Lower leg skin (tissue), 4 donors: ENCODE data around the gene ZNF503. TPM values are rescaled to one million over a fixed set of nuclear protein-coding genes. Genes with fewer than 3 reads are reported as not detected.

ENCODE experiments used
- DNase-seq, 2 donors: peaks; one replicate each; pipeline ENCODE4 v3.0.0-alpha.2; 2019; ENCODE audit warnings: low spot score in 2 of 2
- H3K4me3 ChIP-seq: fragments of 200-600 bp; sonication (generic); 2 replicates; pipeline ENCODE4 v1.5.1; 2017; ENCODE audit warnings: mild to moderate bottlenecking, low read depth; ENCODE audit not compliant: poor library complexity, severe bottlenecking
- CTCF ChIP-seq, 3 donors: fragments of 450-650 bp; IDR thresholded peaks; one replicate each; pipeline ENCODE4 v1.5.1; 2016; ENCODE audit warnings: antibody characterized with exemption in 3 of 3, mild to moderate bottlenecking in 3 of 3, moderate library complexity in 2 of 3
- POLR2A ChIP-seq, 2 donors: fragments of 450-650 bp; IDR thresholded peaks; one replicate each; pipeline ENCODE4 v1.6.1; 2016 to 2017; ENCODE audit warnings: antibody characterized with exemption in 2 of 2, mild to moderate bottlenecking in 1 of 2, moderate library complexity in 1 of 2
- WGBS, 2 donors: methylation state at CpG; one replicate each; pipeline ENCODE4 v1.1.5; 2018; 5-methylcytosine and 5-hydroxymethylcytosine counted together
- intact Hi-C: fragments of 100-400 bp; cut with DNase I; formaldehyde crosslinking; loops from one replicate; pipeline ENCODE4 v1.15.0; 2023; ENCODE audit warnings: low total_unique reads
- total RNA-seq, 4 donors: library from RNA; depleted of rRNA; stranded (reverse); fragments of >200 nt; gene quantifications; one replicate each; pipeline ENCODE4 v1.1.0, GENCODE V29; 2016

The ZNF503 gene
- total RNA-seq, 4 donors from 2014 or later, result 4.8 to 8.6 (median 7.4) TPM

DNA sequence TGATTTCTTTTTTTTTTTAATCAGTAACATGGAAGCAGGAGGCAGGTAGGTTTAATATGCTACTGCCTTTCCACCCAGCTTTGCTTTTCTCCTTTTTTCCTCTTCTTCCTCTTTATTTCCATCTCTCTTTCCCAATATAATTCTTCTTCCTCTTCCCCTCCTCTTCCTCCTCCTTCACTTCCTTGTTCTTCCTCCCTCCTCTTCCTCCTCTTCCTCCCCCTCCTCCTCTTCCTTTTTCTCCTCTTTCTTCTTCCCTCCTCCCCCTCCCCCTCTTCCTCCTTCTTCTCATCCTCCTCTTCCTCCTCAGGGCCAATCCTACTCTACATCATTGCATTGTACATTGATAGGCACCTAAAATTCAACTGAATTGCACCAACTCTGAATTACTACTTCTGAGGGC is 11.4 kb downstream of the ZNF503 start:
- H3K4me3 ChIP-seq, result no peak overlapping the region
- DNase-seq, result no peak
- TF ChIP-seq CTCF (IDR thresholded peaks at IDR 0.05) (no peak), POLR2A (IDR thresholded peaks at IDR 0.05) (no peak)
- intact Hi-C loops, result no loop called here

DNA sequence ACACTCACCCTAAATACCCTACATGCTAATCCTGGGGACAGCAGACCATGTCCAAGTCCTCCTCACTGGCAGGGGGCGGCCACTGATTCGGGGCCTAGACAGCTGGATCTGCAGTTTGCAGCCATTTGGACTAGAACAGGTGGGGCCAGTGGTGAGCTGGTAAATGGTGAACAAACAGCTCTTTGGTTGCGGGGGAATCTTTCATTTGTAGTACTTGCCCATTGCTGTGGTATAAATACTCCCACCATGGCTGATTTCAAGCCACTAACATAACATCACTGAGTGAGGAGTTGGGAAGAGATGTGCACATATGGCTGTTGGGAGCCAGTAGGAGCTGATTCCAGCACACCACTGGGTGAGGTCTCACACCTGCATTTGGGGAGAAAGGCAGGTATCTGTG is 13.5 kb downstream of the ZNF503 start:
- no peak for DNase-seq
- intact Hi-C loops, result no loop called here
- TF ChIP-seq POLR2A (IDR thresholded peaks at IDR 0.05), result no peak
- TF ChIP-seq CTCF (IDR thresholded peaks at IDR 0.05), result no peak
- WGBS, 2 donors, result 94 to 98% methylated on average over 3 of the region's 3 CpGs
- no peak overlapping the region for H3K4me3 ChIP-seq

DNA sequence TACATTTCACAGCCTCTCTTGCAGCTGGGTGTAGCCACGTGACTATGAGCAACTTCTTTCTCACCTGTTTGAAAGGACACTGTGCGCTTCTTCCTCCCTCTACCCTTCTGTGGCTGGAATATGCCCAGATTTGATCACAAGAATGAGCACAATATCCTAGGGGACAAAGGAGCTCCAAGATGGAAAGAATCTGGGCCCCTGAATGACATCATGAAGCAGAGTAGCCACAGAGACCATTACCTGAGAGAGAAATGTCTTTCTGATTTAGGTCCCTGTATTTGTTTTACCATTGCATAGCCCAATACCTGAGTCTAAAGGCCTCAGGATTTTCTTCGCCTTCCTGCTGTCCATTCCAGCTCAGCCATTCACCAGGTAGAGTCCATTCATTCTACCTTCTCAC is 15.4 kb downstream of the ZNF503 start:
- intact Hi-C loops, result no loop called here
- DNase-seq, result no peak
- no peak overlapping the region for H3K4me3 ChIP-seq
- WGBS, 2 donors, result 95 to 98% methylated on average over 3 of the region's 3 CpGs
- TF ChIP-seq CTCF (IDR thresholded peaks at IDR 0.05) (no peak), POLR2A (IDR thresholded peaks at IDR 0.05) (no peak)

DNA sequence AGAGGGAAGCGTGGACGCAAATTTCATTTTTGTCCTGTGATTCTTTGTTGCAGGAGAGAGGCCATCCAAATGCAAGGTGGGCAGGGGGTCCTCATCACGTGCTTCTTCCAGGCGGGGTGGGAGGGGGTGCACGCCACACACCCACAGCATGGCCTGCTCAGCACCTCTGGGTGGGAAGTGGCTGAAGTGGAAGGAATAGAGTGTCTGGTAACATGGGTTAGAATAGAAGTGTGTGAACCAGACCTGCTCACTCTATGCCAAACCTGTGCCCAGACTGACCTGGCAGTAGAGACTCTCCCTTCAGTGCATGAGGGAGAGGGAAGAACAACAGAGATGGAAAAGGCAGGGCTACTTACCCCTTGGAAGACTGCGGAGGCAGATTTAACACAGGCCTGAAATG is 21.7 kb downstream of the ZNF503 start:
- WGBS, 2 donors, result 90 to 93% methylated on average over 6 of the region's 6 CpGs
- intact Hi-C loops, result no loop called here

GRCh38 chr10:75379212-75379724 is 22.3 kb downstream of the ZNF503 start:
- no peak overlapping the region for H3K4me3 ChIP-seq
- no peak for DNase-seq
- WGBS, 2 donors, result 51 to 61% methylated on average over 10 of the region's 10 CpGs
- TF ChIP-seq POLR2A (IDR thresholded peaks at IDR 0.05), result no peak
- intact Hi-C loops, result no loop called here

More for the DNA sequence above, 21.7 kb downstream of the ZNF503 start:
- no peak overlapping the region for H3K4me3 ChIP-seq
- TF ChIP-seq POLR2A (IDR thresholded peaks at IDR 0.05), result no peak
- TF ChIP-seq CTCF (IDR thresholded peaks at IDR 0.05), result no peak
- DNase-seq, result no peak

DNA sequence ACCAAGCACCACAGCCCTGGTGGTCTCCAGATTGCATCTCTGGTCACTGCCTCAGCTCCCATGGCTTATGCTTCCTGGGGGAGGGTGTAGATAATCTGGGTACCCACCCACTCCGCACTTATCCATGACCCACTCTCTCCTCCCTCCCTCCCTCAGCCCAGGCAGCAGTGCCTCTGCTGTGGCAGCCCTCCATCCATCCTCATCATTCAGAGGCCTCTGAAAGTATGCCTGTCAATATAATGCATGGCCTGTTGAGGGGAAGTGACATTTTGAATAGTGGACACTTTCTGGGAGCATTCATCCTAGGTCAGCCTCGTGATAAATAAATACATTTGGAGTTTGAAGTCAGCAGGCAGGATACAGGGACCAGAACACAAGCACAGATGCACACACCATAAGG is 23.2 kb downstream of the ZNF503 start:
- WGBS, 2 donors, result 93 to 94% methylated on average over 2 of the region's 2 CpGs
- DNase-seq, result no peak
- intact Hi-C loops, result no loop called here
- TF ChIP-seq POLR2A (IDR thresholded peaks at IDR 0.05), result no peak
- no peak for TF ChIP-seq CTCF (IDR thresholded peaks at IDR 0.05)
- H3K4me3 ChIP-seq, result no peak overlapping the region
